GM19238 (cell line): ENCODE data around the gene NPDC1.
"Not testable (repeated sequence)": the region's sequence is repeated elsewhere in the genome, so short reads cannot be mapped to it uniquely, and the experiment has no call there.

Experiments used
- DNase-seq: peaks from one replicate; pipeline ENCODE4 v3.0.0; 2011; ENCODE audit warnings: low spot score; ENCODE audit not compliant: insufficient read length

The NPDC1 gene

DNA sequence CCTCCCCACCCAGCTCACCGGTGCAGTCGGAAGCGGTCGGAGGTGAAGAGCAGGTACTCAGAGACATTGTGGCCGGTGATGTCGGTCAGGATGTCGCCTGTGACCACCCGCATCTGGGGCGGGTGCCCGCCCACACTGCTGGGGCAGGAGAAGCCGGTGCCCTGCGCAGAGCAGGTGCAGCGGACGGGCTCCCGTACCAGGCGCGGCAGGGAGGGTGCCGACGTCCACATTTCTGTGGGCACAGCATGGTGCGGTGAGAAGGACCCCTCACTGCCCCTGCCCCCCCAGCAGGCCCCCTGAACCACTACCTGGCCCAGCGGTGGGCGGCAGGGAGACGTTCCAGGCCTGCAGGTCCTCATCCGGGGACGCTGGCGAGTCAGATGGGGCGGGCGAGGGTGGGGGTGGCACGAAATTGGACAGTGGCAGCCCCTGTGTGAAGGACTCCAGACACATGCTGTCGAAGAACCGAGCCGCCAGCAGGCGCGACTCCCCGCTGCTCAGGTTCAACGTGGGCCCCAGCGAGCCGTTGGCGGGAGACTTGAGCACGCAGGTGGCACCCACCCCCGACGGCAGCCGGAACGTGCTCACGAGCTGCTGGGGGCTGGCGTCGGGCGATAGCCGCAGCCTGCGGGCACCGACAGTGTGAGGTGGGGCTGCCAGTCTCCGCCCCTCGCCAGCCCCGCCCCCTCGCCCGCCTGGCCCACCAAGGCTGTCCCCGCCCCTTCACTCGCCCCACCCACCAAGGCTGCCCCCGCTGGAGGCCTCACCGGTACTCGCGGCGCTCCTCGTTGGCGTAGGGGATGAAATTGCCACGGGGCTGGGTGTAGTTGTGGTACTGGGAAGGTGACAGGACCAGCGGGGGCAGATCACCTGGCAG, 33.0 kb downstream of the NPDC1 start:
- no peak for DNase-seq

DNA sequence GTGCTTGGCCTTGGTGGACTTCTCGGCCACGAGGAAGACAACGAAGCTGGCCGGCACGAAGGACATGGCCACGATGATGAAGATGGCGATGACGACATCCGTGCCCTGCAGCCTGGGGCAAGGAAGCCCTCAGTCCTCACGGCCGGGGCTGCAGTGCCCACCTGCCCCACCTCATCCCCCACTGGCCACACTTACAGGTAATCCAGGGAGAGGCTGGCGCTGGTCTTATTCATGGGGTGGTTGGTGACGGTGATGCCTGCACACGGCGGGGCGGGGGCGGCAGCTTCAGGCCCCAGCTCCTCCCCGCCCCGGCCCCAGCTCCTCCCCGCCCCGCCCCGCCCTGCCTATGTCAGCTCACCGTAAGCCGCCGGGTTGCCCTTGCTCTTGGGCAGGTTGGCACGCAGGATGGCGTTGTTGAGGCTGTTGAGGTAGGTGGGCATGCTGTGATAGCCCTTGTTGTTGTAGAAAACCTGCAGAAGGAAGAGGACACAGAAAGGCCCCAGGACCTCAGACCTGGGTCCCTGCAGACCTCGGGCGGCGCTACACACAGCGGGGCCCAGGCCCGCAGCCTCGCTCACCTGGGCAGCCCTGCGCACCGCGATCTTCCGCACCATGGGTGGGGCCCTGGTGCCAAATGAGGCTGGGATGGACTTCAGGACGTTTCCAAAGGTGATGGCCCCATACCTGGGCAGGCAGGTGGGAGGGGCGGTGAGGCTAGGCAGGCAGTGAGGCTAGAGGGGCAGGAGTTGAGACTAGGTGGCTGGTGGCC, 33.9 kb downstream of the NPDC1 start:
- no peak for DNase-seq

DNA sequence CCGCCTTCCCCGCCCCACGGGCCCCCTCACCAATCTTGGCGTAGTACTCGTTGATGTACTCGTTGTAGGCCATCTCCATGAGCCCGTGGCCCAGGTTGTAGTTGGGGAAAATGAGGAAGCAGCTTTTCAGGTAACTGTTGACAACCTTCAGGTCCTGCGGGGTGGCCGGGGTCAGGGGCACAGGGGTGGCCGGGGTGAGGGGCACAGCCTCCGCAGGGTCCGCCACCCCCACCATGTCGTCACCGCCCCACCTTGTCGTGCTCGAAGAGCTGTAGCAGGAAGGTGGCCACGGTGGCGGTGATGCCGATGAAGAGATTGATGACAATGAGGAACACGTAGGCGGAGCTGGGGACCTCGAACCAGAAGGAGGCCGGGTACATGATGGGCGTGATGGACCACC, 34.8 kb downstream of the NPDC1 start:
- DNase-seq, result no peak

DNA sequence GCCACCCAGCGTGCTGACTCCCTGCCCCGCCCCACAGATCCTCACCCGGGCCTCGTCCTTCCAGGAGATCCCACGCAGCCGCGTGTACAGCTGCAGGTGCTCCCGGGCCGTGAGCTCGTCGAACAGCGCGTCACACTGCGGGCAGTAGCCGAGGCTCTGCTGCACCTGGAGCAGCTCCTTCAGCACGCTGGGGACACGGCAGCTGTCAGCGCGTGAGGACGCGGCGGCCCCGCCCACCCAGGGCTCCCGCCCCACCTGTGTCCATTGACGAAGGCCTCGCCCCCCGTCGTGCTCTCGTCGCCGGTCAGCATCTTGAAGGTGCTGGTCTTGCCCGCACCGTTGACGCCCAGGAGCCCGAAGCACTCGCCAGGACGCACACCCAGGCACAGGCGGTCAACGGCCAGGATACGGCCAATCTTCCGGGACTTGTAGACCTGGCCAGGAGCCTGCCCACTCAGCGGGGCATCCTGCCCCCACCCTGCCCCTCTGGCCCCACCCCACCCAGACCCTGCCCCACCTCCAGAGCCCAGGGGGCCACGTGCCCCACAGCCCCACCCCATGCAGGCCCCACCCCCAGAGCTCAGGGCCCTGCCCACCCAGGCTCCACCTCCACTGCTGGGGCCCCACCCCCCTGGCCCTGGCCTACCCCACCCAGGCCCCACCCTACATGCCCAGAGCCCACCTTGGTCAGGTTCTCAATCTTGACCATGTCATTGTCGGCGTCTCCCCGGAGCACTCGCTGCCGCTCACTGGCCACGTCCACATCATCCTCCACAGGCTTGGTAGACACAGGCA, 35.8 kb downstream of the NPDC1 start:
- DNase-seq, result no peak

DNA sequence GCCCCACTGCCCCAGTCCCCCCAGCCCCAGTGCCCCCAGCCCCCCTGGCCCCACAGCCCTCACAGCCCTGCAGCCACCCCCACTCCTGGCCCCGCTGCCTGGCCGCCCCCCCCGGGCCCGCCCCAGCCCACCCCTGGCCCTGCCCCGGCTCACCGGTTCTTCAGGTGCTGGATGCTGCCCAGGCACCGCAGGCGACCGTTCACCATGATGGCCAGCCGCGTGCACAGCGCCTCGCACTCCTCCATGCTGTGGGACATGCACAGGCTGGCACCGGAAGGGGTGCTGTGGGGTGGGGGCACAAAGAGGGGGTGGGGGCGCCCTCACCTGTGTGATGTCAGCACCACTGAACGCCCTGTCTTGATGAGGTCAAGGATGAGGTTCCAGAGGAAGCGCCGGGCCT, 36.8 kb downstream of the NPDC1 start:
- no peak for DNase-seq

DNA sequence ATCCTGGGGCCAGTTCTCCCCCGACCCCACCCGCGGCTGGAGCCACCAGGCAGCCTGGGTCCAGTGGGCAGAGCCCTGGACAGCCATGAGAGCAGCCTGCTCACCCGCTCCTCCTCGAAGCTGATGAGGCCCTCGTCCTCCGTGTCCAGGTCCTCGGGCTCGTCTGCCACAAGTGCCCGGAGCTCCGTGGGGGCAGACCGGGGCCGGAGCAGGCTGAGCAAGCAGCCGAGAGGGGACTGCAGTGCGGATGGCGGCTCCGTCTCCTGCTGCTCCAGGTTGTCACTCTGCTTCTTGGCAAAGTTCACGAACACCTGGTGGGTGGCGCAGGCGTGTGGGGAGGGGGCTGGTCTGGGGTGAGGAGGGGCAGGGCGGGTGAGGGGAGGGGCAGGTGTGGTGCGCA, 37.7 kb downstream of the NPDC1 start:
- DNase-seq, result no peak

DNA sequence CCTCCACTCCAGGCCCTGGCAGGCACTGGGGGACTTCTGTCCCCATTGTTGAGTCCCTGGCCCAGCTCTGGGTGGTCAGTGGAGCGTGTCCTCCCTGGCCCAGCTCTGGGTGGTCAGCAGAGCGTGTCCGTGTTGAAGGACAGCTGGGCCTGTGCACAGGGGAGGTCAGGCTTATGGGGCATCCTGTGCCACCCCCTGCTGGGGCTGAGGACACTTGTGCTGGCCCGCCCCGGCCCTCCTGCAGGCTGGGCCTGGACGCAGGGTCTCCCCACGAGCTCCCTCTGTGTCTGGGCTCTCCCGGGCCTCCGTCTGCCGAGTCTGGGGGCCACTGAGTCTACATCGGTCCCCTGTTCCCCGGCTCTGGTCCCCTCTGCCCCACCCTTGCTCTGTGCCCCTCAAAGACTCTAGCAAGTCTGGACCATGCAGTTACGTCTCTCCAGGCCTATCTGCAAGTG, 38.1 kb downstream of the NPDC1 start:
- DNase-seq, result no peak

DNA sequence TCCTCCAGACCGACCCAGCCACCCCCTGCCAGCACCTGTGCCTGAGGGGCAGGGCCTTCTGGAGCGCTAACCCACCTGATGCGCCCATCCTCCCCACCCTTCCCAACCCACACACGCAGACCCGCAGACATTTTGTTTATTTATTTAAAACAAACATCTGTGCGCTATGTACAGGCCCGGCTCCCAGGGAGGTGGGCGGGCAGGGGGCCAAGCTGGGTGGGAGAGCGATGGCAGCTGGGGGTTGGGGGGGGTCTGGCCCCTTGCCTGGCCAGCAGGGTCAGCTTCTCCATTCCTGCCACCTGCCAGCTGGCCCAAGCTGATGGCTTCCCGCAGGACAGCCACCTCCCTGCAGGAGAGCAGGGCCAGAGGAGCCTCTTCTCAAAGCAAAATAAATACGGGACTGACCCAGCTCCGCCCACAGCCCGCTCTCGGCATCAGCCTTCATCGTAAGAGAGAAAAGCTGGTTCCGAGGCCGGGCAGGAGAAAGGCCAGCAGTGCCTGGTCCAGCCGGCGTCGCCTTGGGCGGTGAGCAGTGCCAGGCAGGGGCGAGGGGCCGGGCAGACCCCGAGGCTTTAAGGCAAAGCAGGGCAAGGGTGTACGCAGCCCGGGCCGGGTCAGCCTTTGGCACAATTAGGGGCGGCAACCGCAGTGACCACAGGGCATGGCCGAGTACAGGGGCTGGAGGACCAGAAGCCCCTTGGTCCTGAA, 38.7 kb downstream of the NPDC1 start:
- DNase-seq, result no peak

DNA sequence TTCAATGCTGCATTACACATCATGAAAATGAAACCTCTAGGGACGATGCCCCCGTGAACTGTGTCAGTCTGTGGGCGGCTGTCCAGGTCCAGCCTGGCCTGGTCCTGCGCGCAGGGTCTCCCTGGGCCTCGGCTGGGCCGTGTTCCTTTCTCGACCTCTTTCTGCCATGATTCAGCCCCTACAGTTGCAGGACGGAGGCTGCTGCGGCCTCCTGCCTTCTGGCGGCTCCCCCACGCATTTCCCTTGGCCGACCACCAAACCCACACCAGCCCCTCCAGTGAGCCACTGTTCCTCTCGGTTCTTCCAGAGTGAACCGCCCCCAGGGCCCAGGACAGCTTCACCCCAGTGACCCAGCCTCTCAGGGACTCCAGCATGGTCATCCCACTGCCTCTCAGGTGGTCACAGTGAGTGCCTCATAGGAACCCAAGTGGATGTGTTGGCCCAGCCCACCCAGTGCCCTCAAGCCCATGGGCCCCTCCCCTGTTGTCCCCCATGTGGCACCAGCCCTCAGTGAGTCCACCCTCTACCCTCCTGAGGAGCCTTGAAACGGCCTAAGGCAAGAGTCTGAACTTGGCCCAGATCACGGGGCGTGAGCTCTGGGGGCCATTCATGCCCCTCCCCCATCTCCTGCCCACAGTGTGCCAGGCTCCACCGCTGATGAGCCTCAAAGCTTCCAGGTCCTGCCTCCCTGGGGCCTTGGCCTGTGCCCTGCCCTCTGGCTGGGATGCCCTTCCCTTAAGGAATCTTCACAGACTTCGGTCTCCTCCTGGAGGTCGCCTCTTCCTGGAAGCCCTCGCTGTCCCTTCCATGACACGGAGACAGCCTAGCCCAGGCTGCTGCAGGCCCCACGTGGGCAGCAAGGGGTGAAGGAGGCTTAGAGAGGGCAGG, 39.6 kb downstream of the NPDC1 start:
- DNase-seq, result no peak

DNA sequence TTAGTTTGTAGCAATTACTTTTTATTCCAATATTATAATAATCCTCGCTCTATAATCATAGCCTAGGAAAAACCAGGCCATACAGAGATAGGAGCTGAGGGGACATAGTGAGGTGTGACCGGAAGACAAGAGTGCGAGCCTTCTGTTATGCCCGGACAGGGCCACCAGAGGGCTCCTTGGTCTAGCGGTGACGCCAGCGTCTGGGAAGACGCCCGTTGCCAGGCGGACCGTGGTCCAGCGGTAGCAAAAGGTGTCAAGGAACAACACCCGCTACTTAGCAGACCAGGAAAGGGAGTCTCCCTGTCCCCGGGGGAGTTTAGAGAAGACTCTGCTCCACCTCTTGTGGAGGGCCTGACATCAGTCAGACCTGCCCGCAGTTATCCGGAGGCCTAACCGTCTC, 41.7 kb downstream of the NPDC1 start:
- DNase-seq, result not testable (repeated sequence)

DNA sequence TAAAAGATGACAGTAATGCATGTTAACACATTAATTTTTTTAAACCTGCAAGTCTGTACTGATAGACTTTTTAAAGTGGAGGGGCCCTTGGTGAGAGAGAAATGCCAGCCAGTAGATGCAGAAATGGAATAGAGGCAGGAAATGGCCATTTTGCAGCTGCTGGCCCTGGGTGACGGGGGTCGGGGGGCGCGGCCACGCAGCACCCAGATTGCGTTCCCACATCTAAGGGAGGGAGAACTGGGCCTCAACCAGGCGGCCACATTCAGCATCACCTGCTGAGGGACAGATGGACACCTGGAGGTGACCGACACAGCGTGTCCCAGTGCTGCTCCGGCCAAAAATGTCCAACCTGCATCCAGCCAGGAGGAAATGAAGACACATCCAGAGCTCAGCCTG, 43.3 kb downstream of the NPDC1 start:
- DNase-seq, result no peak

DNA sequence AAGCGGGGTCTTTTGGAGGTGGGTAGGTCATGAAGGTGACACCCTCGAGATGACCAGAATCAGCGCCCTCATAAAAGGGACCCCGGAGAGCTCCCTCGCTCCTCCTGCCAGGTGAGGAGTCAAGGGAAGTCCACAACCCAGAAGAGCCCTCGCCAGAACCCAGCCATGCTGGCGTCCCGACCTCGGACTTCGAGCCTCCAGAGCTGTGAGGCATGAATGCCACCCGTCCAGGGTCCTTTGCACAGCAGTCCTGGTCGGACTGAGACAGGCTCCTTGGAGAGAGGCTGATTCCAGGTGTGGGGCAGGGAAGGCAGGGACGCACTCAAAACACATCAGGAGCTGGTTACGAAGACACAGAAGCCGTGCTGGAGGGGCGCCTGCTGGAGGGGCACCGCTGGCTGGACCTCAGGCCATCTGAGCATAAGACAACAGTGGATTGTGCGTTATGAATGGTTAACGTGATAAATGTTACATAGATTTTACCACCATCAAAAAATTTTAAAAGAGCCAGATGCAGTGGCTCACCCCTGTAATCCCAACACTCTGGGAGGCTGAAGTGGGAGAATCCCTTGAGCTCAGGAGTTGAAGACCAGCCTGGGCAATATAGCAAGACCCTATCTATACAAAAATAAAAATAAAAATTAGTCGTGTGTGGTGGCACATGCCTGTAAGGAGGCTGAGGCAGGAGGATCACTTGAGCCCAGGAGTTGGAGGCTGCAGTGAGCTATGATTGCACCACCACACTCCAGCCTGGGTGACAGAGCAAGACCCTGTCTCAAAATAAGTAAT, 43.9 kb downstream of the NPDC1 start:
- no peak for DNase-seq

DNA sequence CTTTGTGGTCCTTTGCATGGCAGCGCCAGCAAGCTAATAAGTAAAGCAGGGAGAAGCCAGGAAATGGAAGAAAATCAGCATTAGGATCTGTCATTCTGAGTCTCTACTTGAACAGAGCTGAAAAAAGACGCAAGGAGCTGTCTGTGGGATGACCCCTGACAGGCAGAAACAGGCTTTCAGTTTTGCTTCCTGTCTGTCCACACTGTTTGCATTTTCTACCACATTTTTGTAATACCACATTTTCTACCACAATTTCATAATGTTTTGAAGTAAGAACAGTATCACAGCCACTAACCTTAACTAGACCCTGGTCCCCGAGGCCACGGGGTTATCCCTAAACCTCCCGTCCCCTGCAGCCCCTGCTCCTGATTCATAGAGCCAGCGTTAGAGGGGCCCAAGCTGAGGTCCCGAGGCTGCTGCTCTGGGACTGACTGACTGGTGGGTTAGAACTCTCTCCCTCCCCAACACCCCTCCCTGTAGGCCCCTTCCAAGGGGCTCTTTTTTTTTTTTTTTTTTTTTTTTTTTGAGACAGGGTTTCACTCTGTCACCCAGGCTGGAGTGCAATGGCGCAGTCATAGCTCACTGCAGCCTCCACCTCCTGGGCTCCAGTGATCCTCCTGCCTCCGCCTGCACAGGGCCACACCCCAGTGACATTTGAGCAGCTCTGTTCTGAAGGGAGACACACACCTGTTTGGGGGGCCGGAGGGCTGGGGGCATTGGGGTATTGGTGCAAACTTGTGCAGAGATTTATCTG, 45.6 kb downstream of the NPDC1 start:
- DNase-seq, result peak; percentile 89

DNA sequence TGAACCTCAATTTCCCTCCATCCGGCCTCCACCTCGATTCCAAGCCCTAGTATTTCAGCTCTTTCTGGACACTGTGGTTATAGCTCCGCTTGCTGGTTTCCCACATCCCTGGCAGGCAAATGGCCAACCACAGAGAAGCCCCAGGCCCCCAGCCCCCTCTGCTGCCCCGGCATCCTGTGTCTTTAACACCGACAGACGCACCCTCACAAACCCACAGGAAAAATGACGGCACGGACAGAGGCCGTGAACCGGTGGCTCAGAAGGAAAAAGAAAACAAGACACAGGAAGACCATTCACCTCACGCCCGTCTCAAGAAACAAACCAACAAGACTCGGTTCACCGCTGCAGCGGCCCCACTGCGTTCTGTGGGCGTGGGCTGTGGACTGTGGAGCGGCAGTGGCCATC, 48.1 kb downstream of the NPDC1 start:
- DNase-seq, result no peak

DNA sequence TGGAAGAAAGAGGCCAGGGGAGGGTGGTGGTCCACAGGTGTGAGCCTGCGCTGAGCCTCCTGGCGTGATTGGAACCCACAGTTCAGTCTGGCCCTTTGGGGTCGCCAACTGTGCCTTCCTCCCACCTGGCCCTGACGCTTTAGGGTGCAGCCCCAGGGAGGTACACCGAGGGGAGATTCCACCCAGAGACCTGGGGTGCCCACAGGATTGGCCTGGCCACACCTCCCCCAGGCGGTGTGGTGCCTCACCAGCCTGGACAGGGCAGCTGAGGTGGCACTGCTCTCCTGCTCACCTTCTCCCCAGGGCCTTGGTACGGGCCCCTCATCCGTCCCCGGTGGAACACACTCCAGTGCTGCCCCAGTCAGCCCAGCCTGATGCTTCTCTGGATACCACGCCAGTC, 48.6 kb downstream of the NPDC1 start:
- no peak for DNase-seq

DNA sequence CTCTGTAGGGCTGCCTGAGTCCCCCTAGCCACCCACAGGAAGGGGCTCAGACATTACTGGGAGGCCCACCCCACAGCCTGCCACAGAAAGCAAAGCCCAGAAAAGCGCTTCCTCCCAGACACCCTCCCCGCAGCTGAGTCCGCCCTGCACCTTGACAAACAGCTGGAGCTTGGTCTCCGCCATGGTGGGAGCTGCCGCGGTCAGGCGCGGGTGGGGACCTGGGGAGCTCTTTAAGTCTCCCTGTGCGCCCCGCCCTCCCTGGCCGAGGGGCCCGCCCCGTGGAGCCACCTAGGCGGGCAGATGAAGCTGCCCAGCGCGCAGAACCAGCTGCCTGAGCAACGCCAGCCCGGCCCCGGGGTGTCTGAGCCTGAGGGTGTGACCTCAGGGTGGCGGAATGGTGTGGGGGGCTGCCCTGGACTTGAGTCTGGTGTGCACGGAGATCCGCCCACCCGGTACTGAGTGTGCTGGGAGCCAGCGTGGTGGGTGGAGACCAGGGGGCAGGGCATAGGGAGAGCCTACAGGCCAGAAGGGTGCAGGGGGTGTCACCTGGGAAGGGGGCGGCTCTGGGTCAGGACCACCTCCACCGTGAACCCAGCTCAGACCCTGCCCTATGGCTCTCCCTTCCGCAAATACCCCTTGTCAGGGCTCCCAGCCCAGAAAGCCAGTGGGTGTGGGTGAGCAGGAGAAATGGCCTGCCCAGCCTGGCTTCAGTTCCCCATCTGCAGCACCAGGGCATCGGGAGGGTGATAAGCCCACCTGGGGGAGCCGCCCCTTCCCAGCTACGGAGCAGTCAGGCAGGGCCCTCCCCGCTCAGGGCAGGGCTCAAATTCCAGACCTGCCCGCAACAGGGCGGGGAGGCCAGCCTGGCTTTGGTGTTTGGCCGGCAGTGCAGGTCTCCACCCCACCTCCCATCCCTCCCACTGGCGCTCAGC, 49.4 kb downstream of the NPDC1 start, which contains the start of gene CLIC3:
CLIC3 (minus strand) TSS at position 208 of the 932 bp plus-strand sequence; CDS start at position 183, 25 bp downstream.
- DNase-seq, result no peak

DNA sequence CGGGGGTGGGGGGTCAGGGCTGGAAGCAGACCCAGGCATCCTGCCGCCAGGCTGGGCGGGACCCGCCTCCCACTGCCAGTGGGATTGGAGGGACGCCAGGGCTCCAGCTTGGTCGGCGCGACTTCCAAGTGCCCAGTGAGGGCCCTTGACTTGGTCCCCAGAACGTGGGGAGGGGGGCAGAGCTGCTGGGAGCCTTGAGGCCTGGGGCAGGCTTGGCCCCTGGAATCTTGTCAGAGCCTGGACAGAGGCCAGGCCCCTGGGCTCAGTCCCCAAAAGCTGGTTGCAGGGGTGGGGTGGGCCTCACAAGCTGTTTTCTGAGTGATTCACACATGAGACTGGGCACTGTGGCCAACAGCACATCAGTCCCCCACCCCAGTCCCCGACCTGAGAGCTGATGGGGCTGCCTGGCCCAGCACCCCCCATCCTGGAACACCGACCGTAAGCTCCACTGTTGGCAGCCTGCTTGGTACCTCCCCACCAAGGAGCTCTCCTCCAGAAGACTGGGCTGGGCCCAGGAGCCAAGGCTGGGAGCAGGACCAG, 50.1 kb downstream of the NPDC1 start:
- no peak for DNase-seq
